MM.1S (cell line): ENCODE results near the gene PPP5C.
"Not testable (repeated sequence)": the region's sequence is repeated elsewhere in the genome, so short reads cannot be mapped to it uniquely, and the experiment has no call there.

Experiments
- DNase-seq: peaks from one replicate; pipeline ENCODE4 v3.0.0-alpha.2; 2015
- H2AFZ ChIP-seq: fragments of 300-600 bp; sonication (generic); 2 replicates; pipeline ENCODE4 v1.6.0; 2016; ENCODE audit warnings: antibody characterized with exemption, low read length
- H3F3A ChIP-seq: fragments of 300-600 bp; sonication (generic); 2 replicates; pipeline ENCODE4 v1.6.1; 2016; ENCODE audit warnings: mild to moderate bottlenecking, antibody characterized with exemption, low read length, moderate library complexity, mixed read lengths; ENCODE audit not compliant: insufficient read depth
- H3K27ac ChIP-seq: fragments of 300-600 bp; sonication (generic); 2 replicates; pipeline ENCODE4 v1.5.1; 2016; ENCODE audit warnings: mild to moderate bottlenecking, low read length
- H3K27me3 ChIP-seq: fragments of 300-600 bp; sonication (generic); replicated peaks from 2 replicates; pipeline ENCODE4 v1.6.0; 2016; ENCODE audit warnings: low read length; ENCODE audit not compliant: insufficient read depth
- H3K36me3 ChIP-seq: fragments of 300-600 bp; sonication (generic); replicated peaks from 2 replicates; pipeline ENCODE4 v1.6.1; 2016; ENCODE audit warnings: mild to moderate bottlenecking, low read length, mixed read lengths; ENCODE audit not compliant: insufficient read depth
- H3K4me1 ChIP-seq: fragments of 300-600 bp; sonication (generic); 2 replicates; pipeline ENCODE4 v1.6.1; 2016; ENCODE audit warnings: low read length, mixed read lengths
- H3K4me2 ChIP-seq: fragments of 300-600 bp; sonication (generic); 2 replicates; pipeline ENCODE4 v1.6.0; 2016; ENCODE audit warnings: low read depth, low read length
- H3K4me3 ChIP-seq: fragments of 300-600 bp; sonication (generic); 2 replicates; pipeline ENCODE4 v1.5.1; 2016; ENCODE audit warnings: low read length, mixed read lengths
- H3K79me2 ChIP-seq: fragments of 300-600 bp; sonication (generic); 2 replicates; pipeline ENCODE4 v1.6.1; 2016; ENCODE audit warnings: mixed run types, low read length, mixed read lengths
- H3K9ac ChIP-seq: fragments of 300-600 bp; sonication (generic); 2 replicates; pipeline ENCODE4 v1.6.1; 2016; ENCODE audit warnings: low read length, mixed read lengths
- H3K9me2 ChIP-seq: fragments of 300-600 bp; sonication (generic); replicated peaks from 2 replicates; pipeline ENCODE4 v1.6.1; 2016; ENCODE audit warnings: mild to moderate bottlenecking, low read length, mixed read lengths; ENCODE audit not compliant: insufficient read depth
- H3K9me3 ChIP-seq: fragments of 300-600 bp; sonication (generic); replicated peaks from 2 replicates; pipeline ENCODE4 v1.6.1; 2016; ENCODE audit warnings: mild to moderate bottlenecking, low read length, mixed read lengths; ENCODE audit not compliant: insufficient read depth
- H4K20me1 ChIP-seq: fragments of 300-600 bp; sonication (generic); 2 replicates; pipeline ENCODE4 v1.6.1; 2016; ENCODE audit warnings: mild to moderate bottlenecking, low read length, moderate library complexity, mixed read lengths; ENCODE audit not compliant: insufficient read depth
- CTCF ChIP-seq: fragments of 300-600 bp; sonication (generic); IDR thresholded peaks from 2 replicates; pipeline ENCODE4 v1.5.1; 2016; ENCODE audit warnings: antibody characterized with exemption, low read length, mixed read lengths
- EZH2 ChIP-seq: fragments of 300-600 bp; sonication (generic); optimal IDR thresholded peaks from 2 replicates; pipeline ENCODE3; 2017; ENCODE audit warnings: low read depth, mild to moderate bottlenecking, antibody characterized with exemption, low read length, mixed read lengths
- EZH2phosphoT487 ChIP-seq: fragments of 300-600 bp; sonication (generic); IDR thresholded peaks from 2 replicates; pipeline ENCODE4 v1.6.1; 2018; ENCODE audit warnings: antibody characterized with exemption, low read length

The PPP5C gene

GRCh38 chr19:46309056-46309455 is 37.8 kb upstream of the PPP5C start:
- no peak overlapping the region for H3K4me3 ChIP-seq
- H3K9me2 ChIP-seq, result no peaks in the 10 kb centered on the region
- H3K9me3 ChIP-seq, result no peaks in the 10 kb centered on the region
- TF ChIP-seq CTCF (no peak), EZH2phosphoT487 (no peak), EZH2 (no peak)
- H3K4me2 ChIP-seq, result no peak overlapping the region
- H3K27me3 ChIP-seq, result peaks cover 43% of the 10 kb centered on the region
- no peaks in the 10 kb centered on the region for H3K79me2 ChIP-seq
- H3F3A ChIP-seq, result no peaks in the 10 kb centered on the region
- H2AFZ ChIP-seq, result no peak overlapping the region
- no peak overlapping the region for H3K27ac ChIP-seq
- no peaks in the 10 kb centered on the region for H4K20me1 ChIP-seq
- no peak overlapping the region for H3K9ac ChIP-seq
- H3K4me1 ChIP-seq, result no peaks in the 10 kb centered on the region
- no peaks in the 10 kb centered on the region for H3K36me3 ChIP-seq
- no peak for DNase-seq

GRCh38 chr19:46311444-46311843 is 35.4 kb upstream of the PPP5C start:
- Histone ChIP-seq H3K27me3 (peaks cover 38% of the 10 kb centered on the region), H4K20me1 (no peaks in the 10 kb centered on the region), H3K9me2 (no peaks in the 10 kb centered on the region), H3K4me2 (no peak overlapping the region), H3K9ac (no peak overlapping the region), H3K36me3 (no peaks in the 10 kb centered on the region), H3K79me2 (no peaks in the 10 kb centered on the region), H3K27ac (no peak overlapping the region), H3F3A (no peaks in the 10 kb centered on the region), H3K9me3 (no peaks in the 10 kb centered on the region), H3K4me1 (no peaks in the 10 kb centered on the region), H3K4me3 (no peak overlapping the region), H2AFZ (no peak overlapping the region)
- TF ChIP-seq EZH2 (no peak), CTCF (no peak), EZH2phosphoT487 (no peak)
- no peak for DNase-seq

GRCh38 chr19:46313540-46314469 is 33.1 kb upstream of the PPP5C start:
- H3K4me3 ChIP-seq, H3K27ac ChIP-seq, H4K20me1 ChIP-seq, DNase-seq, H3K4me1 ChIP-seq, H3K79me2 ChIP-seq, H3K36me3 ChIP-seq, H3K9me3 ChIP-seq, H2AFZ ChIP-seq, H3K9me2 ChIP-seq, H3K9ac ChIP-seq, H3F3A ChIP-seq, H3K4me2 ChIP-seq: not testable (repeated sequence)
- H3K27me3 ChIP-seq, result peaks cover 24% of the 10 kb centered on the region

GRCh38 chr19:46317339-46317738 is 29.5 kb upstream of the PPP5C start:
- TF ChIP-seq EZH2phosphoT487 (no peak), EZH2 (no peak), CTCF (no peak)
- no peaks in the 10 kb centered on the region for H3F3A ChIP-seq
- no peak overlapping the region for H3K27ac ChIP-seq
- no peaks in the 10 kb centered on the region for H4K20me1 ChIP-seq
- no peak overlapping the region for H2AFZ ChIP-seq
- no peaks in the 10 kb centered on the region for H3K36me3 ChIP-seq
- no peak overlapping the region for H3K4me3 ChIP-seq
- no peaks in the 10 kb centered on the region for H3K4me1 ChIP-seq
- H3K9ac ChIP-seq, result no peak overlapping the region
- no peak overlapping the region for H3K4me2 ChIP-seq
- peaks cover 18% of the 10 kb centered on the region; the same call in 1 of the 2 replicates for H3K27me3 ChIP-seq
- DNase-seq, result no peak
- no peaks in the 10 kb centered on the region for H3K9me3 ChIP-seq
- no peaks in the 10 kb centered on the region for H3K79me2 ChIP-seq
- no peaks in the 10 kb centered on the region for H3K9me2 ChIP-seq
